NCI-H1694 (cell line): ENCODE measurements around the gene GALNTL6.
"Not testable (repeated sequence)": the region's sequence is repeated elsewhere in the genome, so short reads cannot be mapped to it uniquely, and the experiment has no call there.

Experiments used
- DNase-seq: peaks from one replicate; lab custom pipeline; 2025; lab: John Stamatoyannopoulos, UW

Gene GALNTL6

GRCh38 chr4:172868271-172868670, 1055.1 kb downstream of the GALNTL6 start:
- no peak for DNase-seq

GRCh38 chr4:172869621-172870268, 1056.5 kb downstream of the GALNTL6 start:
- no peak for DNase-seq

- no peak for DNase-seq
Measured at GRCh38 chr4:172871381-172871780, 1058.2 kb downstream of the GALNTL6 start.

GRCh38 chr4:172874944-172875343, 1061.7 kb downstream of the GALNTL6 start:
- DNase-seq: no peak

- DNase-seq: no peak
Measured at GRCh38 chr4:172876394-172876793, 1063.2 kb downstream of the GALNTL6 start.

- no peak for DNase-seq
Measured at GRCh38 chr4:172881645-172882044, 1068.4 kb downstream of the GALNTL6 start.

- DNase-seq: not testable (repeated sequence)
Measured at GRCh38 chr4:172887358-172887757, 1074.2 kb downstream of the GALNTL6 start.

- no peak for DNase-seq
Measured at GRCh38 chr4:172887959-172888358, 1074.8 kb downstream of the GALNTL6 start.

- no peak for DNase-seq
Measured at GRCh38 chr4:172892300-172892699, 1079.1 kb downstream of the GALNTL6 start.

GRCh38 chr4:172895699-172896098, 1082.5 kb downstream of the GALNTL6 start:
- no peak for DNase-seq

- no peak for DNase-seq
Measured at GRCh38 chr4:172897046-172897445, 1083.8 kb downstream of the GALNTL6 start.

GRCh38 chr4:172898715-172899114, 1085.5 kb downstream of the GALNTL6 start:
- no peak for DNase-seq

GRCh38 chr4:172899861-172900260, 1086.7 kb downstream of the GALNTL6 start:
- no peak for DNase-seq

- no peak for DNase-seq
Measured at GRCh38 chr4:172900900-172901299, 1087.7 kb downstream of the GALNTL6 start.

GRCh38 chr4:172912468-172912867, 1099.3 kb downstream of the GALNTL6 start:
- not testable (repeated sequence) for DNase-seq

- DNase-seq: not testable (repeated sequence)
Measured at GRCh38 chr4:172917403-172917802, 1104.2 kb downstream of the GALNTL6 start.

GRCh38 chr4:172919269-172919668, 1106.1 kb downstream of the GALNTL6 start:
- no peak for DNase-seq

- no peak for DNase-seq
Measured at GRCh38 chr4:172927096-172927814, 1114.1 kb downstream of the GALNTL6 start.

GRCh38 chr4:172928347-172928746, 1115.1 kb downstream of the GALNTL6 start:
- no peak for DNase-seq

- DNase-seq: no peak
Measured at GRCh38 chr4:172938072-172938829, 1125.0 kb downstream of the GALNTL6 start.

GRCh38 chr4:172938870-172939269, 1125.7 kb downstream of the GALNTL6 start:
- DNase-seq: no peak

- DNase-seq: no peak
Measured at GRCh38 chr4:172942840-172943239, 1129.6 kb downstream of the GALNTL6 start.

GRCh38 chr4:172945611-172946010, 1132.4 kb downstream of the GALNTL6 start:
- DNase-seq: no peak
